GM21786 (cell line): ENCODE results near the gene TIRAP.
"Not testable (repeated sequence)": the region's sequence is repeated elsewhere in the genome, so short reads cannot be mapped to it uniquely, and the experiment has no call there.

ENCODE experiments used
- ATAC-seq: cut with Tn5 transposase; IDR thresholded peaks from one replicate; pipeline ENCODE4 v1.9.1; 2021; ENCODE audit not compliant: unreplicated experiment

TIRAP gene

DNA sequence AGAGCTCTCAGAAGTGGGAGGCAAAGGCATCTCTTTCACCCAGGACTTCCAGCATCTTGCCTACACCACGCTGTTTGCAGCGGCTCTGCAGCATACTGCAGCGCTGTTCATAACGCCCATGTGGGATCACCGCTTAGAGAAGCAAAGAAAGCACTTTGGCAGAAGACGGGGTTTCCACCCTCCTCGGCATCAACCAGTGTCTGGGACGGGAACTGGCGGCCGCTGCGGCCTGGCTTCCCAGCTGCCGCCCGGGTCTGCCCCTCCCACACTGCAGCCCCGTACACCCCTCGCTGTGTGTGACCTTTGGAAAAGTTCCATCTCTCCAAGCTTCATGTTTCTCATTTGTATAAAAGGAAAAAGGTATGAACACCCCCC, 545 bp upstream of the TIRAP start:
- no peak for ATAC-seq

DNA sequence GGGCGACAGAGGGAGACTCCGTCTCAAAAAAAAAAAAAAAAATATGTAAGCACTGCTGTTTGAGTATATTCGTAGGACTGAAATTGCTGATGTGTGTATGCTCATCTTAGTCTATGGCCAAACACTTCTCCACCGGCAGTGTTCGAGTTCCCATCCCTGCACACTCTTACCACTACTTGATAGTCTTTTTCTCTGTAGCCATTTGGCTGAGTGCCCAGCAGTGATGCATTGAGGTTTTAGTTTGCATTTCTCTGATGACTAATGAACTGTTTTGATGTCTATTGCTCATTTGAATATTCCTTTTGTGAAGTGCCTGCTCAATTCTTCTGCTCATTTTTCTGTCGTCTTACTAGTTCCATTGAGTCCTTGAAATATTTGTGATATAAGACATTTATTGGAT, 1.9 kb downstream of the TIRAP start:
- peak; percentile 59 for ATAC-seq

DNA sequence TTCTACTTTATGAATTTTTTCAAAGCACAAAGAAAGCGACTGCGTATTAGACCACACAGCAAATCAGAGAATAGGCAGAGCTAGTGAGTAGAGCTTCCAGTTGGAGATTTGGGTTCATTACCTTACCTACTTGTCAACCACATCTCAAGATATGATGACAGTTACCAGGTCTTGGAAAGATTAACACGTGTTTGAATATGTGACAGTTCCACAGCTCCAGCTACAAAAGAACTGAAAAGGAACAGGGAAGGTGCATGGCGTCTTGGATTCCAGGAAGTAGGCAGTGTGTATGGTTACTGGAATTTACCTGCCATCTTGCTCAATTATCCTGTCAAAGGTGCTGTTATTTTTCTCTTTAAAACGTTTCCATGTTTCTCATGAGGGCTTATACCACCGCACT, 5.3 kb downstream of the TIRAP start:
- ATAC-seq = no peak

DNA sequence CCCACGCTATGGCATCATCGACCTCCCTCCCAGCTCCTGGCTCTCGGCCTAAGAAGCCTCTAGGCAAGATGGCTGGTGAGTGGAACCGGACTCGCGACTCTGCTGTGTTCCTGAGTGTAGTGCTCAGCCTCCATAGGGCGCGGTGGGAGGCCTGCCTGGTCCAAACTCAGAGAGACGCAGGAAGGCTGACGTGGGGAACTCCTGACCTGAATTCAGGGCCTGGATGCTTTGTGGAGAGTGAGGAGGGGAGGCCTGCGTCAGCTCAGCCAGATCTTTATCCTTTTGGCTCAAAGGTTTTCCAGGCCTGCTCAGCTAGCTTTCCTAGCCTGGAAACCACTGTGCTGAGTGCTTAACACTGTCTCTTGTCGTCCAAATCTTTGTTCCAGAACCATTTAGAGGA, 8.0 kb downstream of the TIRAP start:
- no peak for ATAC-seq

DNA sequence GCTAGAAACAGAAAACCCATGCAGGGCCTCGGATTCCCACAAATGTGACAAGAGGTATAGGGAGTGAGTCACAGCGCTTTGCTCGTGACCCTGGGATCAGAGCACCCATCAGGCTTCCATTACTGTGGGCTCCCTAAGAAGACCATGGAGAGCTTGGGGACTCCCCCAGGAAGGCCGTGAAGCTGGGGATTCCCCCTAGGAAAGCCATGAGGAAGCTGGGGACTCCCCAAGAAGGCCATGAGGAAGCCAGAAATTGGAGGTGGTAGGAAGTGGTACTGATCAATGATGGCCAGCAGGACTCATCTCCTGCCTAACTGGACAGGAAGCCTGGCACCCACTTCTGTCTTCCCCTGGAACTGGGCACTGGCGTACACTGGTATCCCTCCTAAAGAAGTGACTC, 10.8 kb downstream of the TIRAP start:
- ATAC-seq = peak; percentile 64

DNA sequence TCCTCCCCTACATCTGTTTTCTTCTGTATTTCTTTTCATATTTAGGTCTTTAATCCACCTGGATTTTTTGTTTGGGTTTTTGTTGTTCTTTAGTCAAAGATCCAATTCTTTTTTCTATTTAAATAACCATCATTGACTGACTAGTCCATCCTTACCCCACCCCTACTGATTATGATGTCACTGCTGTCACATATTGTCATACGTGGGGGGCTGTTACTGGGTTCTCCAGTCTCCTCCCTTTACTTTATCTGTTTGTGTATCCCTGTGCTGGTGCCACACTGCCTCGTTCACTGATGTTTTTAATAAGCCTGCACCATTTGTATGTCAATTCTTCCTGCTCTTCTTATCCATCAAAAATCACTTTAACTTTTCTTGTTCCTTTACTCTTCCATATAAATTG, 14.1 kb downstream of the TIRAP start:
- ATAC-seq = no peak

DNA sequence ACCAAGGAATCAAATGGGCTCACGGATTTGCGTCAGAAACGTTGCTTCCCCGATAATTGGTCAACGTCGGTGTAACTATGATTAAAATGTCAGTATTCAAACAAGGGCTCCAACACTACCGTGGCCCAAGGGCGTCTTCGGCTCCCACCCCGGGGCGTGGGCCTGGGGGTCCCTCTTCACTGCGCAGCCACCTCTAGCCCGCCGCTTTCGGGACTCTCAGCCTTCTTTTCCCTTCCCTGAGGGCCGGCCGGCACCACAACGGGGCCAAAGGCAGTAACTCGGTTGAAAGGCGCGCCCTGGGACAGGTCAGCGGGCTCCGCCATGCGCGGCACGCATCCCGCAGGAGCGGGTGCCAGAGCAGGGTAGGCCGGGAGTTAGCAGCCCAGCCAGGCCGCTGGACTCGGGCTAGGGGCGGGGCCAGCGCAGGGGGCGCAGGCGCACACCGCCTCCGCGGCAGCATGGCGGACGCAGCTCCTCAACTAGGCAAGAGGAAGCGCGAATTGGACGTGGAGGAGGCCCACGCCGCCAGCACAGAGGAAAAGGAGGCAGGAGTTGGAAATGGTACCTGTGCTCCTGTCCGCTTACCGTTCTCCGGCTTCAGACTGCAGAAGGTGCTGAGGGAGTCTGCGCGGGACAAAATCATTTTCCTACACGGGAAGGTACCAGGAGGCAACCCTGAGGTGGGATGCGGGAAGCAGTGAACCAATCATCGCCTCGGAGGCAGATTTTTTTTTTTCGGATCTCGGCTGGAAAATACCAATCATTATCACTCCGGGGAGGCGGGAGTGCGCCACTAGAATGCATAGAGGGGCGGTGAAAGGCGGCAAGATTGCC, 20.9 kb downstream of the TIRAP start, which contains the start of gene DCPS:
Gene DCPS, plus strand, starts transcription at position 438 of the 834 bp plus-strand sequence. Its CDS starts 21 bp downstream, at position 459.
- peak; percentile 85 for ATAC-seq

DNA sequence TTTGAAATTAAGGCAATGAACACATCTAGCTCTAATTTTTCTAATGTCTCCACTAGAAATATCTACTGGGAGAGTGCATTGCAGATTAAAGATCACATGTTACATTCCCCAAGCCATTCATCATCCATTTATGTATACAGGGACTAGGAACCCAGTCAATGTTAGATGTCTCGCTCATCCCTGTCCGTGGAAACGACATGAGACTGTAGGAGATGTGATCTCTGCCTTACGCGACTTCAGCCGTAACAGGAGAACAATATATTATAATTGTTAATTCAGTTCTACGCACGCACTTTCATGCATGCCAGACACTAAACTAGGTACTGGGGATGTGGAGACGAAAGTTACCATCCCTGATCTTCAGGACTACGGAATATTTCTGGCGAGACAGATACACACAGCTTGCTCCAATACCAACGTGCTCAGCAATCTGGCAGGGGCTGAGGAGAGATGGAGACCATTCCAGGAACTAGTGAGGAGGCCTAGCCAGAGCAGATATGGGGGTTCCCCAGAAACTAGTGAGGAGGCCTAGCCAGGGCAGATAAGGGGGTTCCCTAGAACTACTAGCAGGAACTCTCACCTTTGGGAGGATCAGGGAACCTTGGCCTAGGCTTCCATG, 21.7 kb downstream of the TIRAP start:
- ATAC-seq = peak; percentile 1

DNA sequence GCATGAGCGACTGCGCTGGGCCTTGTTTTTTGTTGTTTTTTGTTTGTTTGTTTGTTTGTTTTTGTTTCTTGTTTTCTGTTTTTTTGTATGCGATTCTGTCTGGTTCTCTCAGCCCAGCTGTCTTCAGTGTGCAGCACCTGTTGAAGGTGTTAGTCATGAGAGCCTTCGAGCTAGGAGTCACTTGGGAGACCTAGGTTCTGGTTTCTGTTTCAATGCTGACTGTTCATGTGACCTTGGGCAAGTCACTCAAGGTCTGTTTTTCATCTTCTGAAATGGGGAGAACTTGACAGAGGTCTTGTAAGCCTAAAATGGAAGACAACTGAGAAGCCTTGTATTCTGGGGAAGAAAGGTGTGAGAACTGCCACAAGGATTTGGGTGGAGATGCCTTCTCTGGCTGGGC, 22.8 kb downstream of the TIRAP start:
- ATAC-seq = peak; percentile 54

DNA sequence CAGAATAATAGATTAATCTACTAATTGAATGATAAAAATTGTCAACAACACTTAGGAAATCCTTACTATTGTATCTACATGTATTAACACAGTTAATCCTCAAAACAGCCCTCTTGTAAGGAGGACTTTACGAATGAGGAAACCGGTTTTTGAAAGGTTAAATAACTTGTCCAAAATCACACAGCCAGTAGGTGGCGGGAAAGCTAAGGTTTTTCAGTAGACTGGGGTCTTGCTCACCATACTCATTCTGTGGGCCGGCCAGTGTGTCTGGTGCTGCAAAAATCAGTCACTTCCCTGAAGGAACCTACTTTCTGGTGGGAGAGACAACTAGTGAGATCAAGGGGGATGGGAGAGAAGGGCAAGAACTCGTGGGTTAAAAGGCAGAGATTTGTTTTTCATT, 24.8 kb downstream of the TIRAP start:
- ATAC-seq = no peak

DNA sequence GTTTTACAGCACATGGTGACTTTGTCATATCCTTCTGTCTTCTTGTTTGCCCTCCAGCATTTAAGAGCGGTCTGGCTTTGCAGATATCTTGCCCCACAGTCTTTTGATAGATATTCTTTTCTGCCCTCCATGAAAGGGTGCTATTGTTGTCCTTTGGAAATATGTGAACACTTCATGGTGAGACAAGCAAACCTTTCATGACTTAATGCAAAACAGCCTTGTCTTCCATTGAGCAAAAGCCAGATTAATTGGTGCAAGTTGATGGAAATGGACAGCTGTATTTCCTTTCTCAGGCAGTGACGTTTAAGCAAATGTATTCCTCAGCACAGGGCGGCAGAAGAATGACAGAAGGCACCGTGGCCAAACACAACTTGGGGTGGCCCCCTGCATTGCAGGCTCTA, 25.4 kb downstream of the TIRAP start:
- ATAC-seq = no peak

DNA sequence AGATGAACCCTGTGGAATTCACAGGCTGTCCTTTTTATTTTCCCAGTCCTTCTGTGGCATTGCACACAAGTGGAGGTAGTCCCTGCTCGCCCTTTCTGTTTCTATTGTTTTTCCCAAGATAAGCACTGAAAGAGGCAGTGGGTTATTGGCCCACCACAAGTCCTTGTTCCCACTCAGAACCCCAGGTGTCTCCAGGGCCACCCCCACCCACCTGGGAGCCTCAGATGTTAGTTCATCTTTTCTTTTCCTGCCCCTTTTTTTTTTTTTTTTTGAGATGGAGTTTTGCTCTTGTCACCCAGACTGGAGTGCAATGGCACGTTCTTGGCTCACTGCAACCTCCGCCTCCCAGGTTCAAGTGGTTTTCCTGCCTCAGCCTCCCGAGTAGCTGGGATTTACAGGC, 25.9 kb downstream of the TIRAP start:
- not testable (repeated sequence) for ATAC-seq

DNA sequence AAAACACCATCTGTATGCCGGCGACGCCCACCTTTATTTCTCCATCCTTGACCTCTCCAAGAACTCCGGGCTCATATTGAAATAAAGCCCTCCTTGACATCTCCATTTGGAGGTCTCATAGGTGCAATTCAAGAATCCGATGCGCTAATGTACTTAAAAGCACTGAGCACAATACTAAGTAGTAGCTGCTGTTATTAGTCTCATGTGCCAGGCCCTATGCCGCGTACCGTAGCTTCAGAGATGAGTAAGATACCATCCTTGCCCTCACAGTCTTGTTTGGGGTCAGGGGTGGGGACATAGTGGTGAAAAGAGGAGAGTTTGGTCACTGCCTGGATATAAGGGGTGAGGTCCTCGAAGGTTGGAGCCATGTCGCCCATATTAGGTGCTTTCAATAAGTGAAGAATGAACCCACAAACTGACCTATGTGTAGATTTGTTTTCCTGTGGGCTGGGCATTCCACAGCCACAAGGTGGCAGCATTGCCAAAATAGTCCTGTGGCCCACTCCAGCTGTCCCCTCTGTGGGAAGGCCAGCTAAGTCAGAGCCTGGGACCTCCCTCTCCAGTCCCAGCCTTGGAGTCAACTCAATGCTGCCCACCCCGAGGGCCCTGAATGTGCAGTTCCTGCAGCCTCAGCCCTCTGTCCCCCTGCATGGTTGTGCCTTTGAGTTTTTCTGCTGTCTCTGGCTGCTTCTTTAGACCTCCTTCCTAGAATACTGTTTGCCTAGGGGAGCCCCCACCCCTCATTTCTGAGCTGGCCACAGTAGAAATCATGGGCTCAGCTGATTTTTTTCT, 27.5 kb downstream of the TIRAP start:
- ATAC-seq = peak; percentile 39

DNA sequence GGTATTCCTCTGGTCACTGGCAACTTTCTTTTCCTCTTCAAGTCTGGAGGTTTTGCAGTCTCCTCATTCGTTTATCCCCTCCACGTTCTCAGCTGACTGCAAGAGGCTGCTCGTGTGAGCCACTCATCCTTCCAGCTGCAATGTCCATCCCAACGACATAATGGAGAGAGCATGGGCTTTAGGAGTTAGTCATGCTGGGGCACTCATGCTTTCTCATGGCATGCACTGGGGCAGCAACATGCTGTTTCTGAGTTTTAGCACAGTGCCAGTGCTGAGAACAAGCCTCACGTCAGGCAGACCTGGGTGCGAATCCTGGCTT, 28.1 kb downstream of the TIRAP start:
- no peak for ATAC-seq

DNA sequence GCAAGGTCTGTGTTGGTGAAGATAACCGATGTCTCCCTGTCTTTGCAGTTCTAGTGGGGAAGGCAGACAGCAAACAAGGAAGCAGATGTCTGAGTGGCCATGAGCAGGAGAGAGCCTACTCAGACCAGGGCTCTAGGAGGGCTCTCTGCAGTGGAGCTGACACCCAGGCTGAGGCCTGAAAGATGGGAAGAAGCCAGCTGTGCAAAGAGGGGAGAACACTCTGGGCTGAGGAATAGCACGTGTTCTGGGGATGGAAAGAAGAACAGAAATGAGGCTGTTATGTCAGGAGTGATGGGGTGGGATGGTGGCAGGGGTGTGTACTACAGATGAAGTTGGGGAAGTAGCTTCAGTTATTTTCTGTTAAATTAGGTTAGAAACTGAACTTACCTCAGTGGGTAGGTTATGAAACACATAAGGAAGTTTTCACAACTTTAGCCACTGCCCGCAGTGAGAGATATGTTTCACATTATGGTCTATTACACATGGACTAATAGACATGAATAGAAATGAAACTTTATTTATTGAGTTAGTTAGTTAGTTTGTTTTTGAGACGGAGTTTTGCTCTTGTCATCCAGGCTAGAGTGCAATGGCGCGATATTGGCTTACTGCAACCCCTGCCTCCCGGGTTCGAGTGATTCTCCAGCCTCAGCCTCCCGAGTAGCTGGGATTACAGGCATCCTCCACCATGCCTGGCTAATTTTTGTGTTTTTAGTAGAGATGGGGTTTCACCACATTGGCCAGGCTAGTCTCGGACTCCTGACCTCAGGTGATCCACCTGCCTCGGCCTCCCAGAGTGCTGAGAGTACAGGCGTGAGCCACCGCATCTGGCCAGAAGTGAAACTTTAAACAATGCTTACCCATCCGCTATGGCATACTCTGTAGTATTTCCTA, 28.8 kb downstream of the TIRAP start:
- peak; percentile 75 for ATAC-seq

DNA sequence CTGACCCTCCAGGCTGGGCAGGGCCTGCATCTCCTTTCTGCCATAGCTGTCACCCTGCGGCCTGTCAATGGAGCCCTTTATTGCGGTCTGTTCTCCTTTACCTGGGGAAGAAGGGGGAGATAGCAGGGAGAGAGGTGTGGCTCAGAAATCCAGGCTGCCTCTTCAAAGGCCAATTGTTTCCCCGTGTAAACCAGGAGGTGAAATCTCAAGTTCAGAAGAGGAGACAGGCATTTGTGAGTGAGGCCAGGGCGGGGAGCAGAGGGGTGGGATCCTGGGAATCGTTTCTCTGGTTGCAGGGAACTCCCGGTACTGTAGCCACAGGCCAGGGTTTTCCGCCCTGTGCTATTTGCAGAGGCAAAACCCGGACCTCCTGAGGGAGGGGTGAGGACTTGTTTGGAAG, 30.1 kb downstream of the TIRAP start:
- ATAC-seq = no peak

DNA sequence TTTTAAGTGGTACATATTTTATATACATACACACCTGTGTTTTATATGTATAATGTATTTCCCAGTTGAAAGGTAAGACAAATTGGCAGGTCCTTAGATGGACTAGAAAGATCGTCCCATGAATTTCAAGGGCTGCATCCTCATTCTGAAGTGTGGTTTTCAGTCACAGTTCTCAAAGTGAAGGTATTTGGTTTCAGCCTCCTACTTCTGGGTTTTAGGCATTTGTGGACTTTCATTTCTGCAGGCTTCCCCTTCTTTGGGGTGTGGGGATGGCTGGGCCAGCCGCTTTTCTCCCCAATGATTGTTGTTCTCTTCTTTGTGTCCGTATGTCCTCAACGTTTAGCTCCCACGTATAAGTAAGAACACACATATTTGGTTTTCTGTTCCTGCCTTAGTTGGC, 30.9 kb downstream of the TIRAP start:
- no peak for ATAC-seq

DNA sequence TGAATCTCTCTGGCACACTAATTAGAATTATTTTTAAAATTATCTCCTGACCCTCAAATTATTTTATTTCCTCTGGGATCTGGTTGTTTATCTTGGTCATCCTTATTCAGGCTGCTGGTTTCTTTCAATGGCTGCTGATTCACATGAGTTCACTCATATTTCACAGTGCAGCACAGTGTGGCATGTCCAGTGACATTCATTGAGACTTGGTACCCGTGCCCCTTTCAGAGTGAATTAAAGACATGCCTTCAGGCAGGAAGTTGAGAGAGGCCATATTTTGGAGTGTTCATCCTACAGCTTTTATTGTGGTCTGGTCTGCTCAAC, 34.5 kb downstream of the TIRAP start:
- no peak for ATAC-seq

DNA sequence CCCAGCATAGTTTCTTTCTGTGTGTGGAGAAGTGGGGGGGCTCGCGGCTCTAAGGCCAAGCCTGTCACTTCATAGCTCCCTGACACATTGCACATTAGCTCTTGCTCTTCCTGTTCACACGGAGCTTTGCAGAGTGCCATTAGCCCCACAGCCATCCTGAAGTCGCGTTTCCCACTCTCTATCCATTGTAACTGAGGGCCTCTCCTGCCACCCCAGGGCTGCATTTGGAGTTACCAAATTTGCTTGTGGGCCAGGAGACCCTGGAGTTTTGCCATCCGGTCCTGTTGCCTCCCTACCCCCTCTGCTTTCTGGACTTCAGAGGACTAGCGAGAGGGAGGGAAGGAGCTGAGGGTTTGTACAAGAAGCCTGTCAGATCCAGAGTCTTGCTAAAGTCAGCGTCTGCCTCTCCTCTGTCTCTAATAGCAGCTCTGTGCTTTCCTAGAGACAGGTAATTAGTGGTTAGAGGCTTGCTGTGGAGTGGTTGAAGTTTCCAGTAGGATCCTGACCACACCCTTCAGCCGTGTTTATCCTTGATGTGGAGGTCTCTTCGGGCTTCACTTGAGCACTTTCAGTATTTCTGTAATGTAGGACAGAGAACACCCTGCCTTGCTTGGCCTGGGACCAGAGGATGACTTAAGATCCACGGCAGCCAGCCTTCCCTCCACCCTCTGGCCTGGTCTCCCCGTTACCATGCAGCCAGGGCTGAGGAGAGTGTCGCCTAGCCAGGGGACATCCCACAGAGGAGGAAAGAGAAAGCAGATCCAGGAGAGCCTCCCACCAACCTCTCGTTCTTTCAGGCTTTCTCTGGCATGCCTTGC, 35.1 kb downstream of the TIRAP start:
- ATAC-seq = peak; percentile 20
